Neural progenitor cell (in vitro differentiated cells): Measurements from ENCODE around the gene PYM1.

Experiments used
- CTCF ChIP-seq: fragments of 200-600 bp; sonication (generic); IDR thresholded peaks from 2 replicates; pipeline ENCODE4 v1.5.1; 2017; ENCODE audit warnings: antibody characterized with exemption, mild to moderate bottlenecking
- EZH2 ChIP-seq: fragments of 200-600 bp; sonication (generic); IDR thresholded peaks from 2 replicates; pipeline ENCODE4 v1.6.1; 2017; ENCODE audit warnings: antibody characterized with exemption, mild to moderate bottlenecking, moderate library complexity
- EZH2phosphoT487 ChIP-seq: fragments of 200-600 bp; sonication (generic); IDR thresholded peaks from 2 replicates; pipeline ENCODE4 v1.6.1; 2017; ENCODE audit warnings: antibody characterized with exemption

GRCh38 chr12:55891310-55891709, 36.4 kb downstream of the PYM1 start:
- no peak for TF ChIP-seq EZH2phosphoT487
- no peak for TF ChIP-seq EZH2
- TF ChIP-seq CTCF, result no peak
